GM12878 (cell line): Measurements from ENCODE around the gene SLC25A36. TPM values are rescaled to one million over a fixed set of nuclear protein-coding genes. Genes with fewer than 3 reads are reported as not detected.

ENCODE experiments used
- ATAC-seq: fragments of 200-7000 bp; cut with Tn5 transposase; 3 replicates; pipeline ENCODE4 v1.9.1; 2020; ENCODE audit warnings: mild to moderate bottlenecking, moderate library complexity
- BruUV-seq: library from RNA; stranded (reverse); fragments of 400-500 nt; replicated peaks from 2 replicates; lab custom pipeline; 2021; lab: Mats Ljungman, UMichigan
- CTCF ChIA-PET: fragments of 300-600 bp; sonication (Branson Sonifier 250); formaldehyde crosslinking; extraction: SDS; loops from one replicate; lab custom pipeline; 2021; ENCODE audit warnings: inconsistent platforms; lab: Yijun Ruan, JAX
- POLR2A ChIA-PET: fragments of 350-600 bp; formaldehyde crosslinking; extraction: SDS; loops from one replicate; lab custom pipeline; 2021; ENCODE audit warnings: inconsistent platforms; lab: Charles Lee
- RAD21 ChIA-PET: fragments of 300-600 bp; sonication (Branson Sonifier 250); formaldehyde crosslinking; loops from one replicate; lab custom pipeline; 2023; ENCODE audit warnings: antibody characterized with exemption; ENCODE audit not compliant: unreplicated experiment; lab: Charles Lee
- SMC1A ChIA-PET: fragments of 300-600 bp; sonication (Branson Sonifier 250); formaldehyde crosslinking; loops from one replicate; lab custom pipeline; 2023; ENCODE audit not compliant: unreplicated experiment, uncharacterized antibody; lab: Charles Lee
- DNase-seq: peaks from one replicate; pipeline ENCODE4 v3.0.0-alpha.2; 2011; ENCODE audit warnings: low read depth, low spot score
- FAIRE-seq: peaks from 3 replicates; lab custom pipeline; 2011; peaks lifted over from hg19 to GRCh38; lab: Jason Lieb, UNC
- H2AFZ ChIP-seq: 2 replicates; pipeline ENCODE4 v1.6.0; 2011; ENCODE audit warnings: low read depth, low read length, control low read depth; ENCODE audit not compliant: control insufficient read depth
- H3K27ac ChIP-seq: 2 replicates; pipeline ENCODE4 v1.5.1; 2011; ENCODE audit warnings: control low read depth; ENCODE audit not compliant: control insufficient read depth, insufficient read depth
- H3K27me3 ChIP-seq, 2 experiments: replicated peaks in 1 of 2; 2 replicates each; pipeline versions ENCODE4 v1.6.0 to v1.6.1; 2011; ENCODE audit warnings: low read length in 1 of 2; ENCODE audit not compliant: control insufficient read depth in 2 of 2, insufficient read depth in 2 of 2
- H3K36me3 ChIP-seq, 2 experiments: 2 replicates each; pipeline ENCODE4 v1.5.1; 2011; ENCODE audit warnings: low read length in 1 of 2; ENCODE audit not compliant: control insufficient read depth in 2 of 2, insufficient read depth in 2 of 2
- H3K4me1 ChIP-seq: 2 replicates; pipeline ENCODE4 v1.6.1; 2011; ENCODE audit warnings: mild to moderate bottlenecking, low read length, moderate library complexity, mixed read lengths; ENCODE audit not compliant: control insufficient read depth, insufficient read depth
- H3K4me2 ChIP-seq: 2 replicates; pipeline ENCODE4 v1.6.0; 2011; ENCODE audit warnings: control low read depth; ENCODE audit not compliant: control insufficient read depth, insufficient read depth
- H3K4me3 ChIP-seq: fragments of 200-600 bp; sonication (generic); 2 replicates; pipeline ENCODE4 v1.5.1; 2016
- H3K79me2 ChIP-seq: 2 replicates; pipeline ENCODE4 v1.6.0; 2011; ENCODE audit warnings: low read length; ENCODE audit not compliant: control insufficient read depth, insufficient read depth
- H3K9ac ChIP-seq: 2 replicates; pipeline ENCODE4 v1.8.0; 2011; ENCODE audit warnings: low read length, control low read depth, mixed read lengths; ENCODE audit not compliant: control insufficient read depth, insufficient read depth
- H3K9me3 ChIP-seq: replicated peaks from 3 replicates; pipeline ENCODE4 v1.5.1; 2011; ENCODE audit warnings: mild to moderate bottlenecking, low read length; ENCODE audit not compliant: control insufficient read depth, insufficient read depth
- H4K20me1 ChIP-seq: 2 replicates; pipeline ENCODE4 v1.6.0; 2011; ENCODE audit not compliant: control insufficient read depth, insufficient read depth
- BMI1 ChIP-seq: fragments of 450-650 bp; IDR thresholded peaks from 2 replicates; pipeline ENCODE4 v1.6.1; 2016; ENCODE audit warnings: mild to moderate bottlenecking, moderate library complexity, borderline replicate concordance
- CBX5 ChIP-seq: sonication (generic); IDR thresholded peaks from 2 replicates; pipeline ENCODE4 v1.6.1; 2016; ENCODE audit warnings: low read depth, moderate library complexity, mild to moderate bottlenecking, inconsistent platforms
- E2F4 ChIP-seq: IDR thresholded peaks from 2 replicates; pipeline ENCODE4 v1.6.1; 2012; ENCODE audit warnings: low read depth, low read length, improper control_type of control experiment
- GABPA ChIP-seq: IDR thresholded peaks from 2 replicates; pipeline ENCODE4 v1.6.1; 2014; ENCODE audit warnings: antibody characterized with exemption, low read depth, mild to moderate bottlenecking, inconsistent platforms
- KAT2A ChIP-seq: conservative IDR thresholded peaks from 2 replicates; pipeline ENCODE4 v1.6.1; 2011; ENCODE audit warnings: low read depth, low read length; ENCODE audit not compliant: control insufficient read depth
- MYB ChIP-seq: fragments of 150-350 bp; IDR thresholded peaks from 2 replicates; pipeline ENCODE4 v1.6.1; 2014; ENCODE audit warnings: mild to moderate bottlenecking, low read depth, low read length, borderline replicate concordance
- NFIC ChIP-seq: IDR thresholded peaks from 2 replicates; pipeline ENCODE4 v1.6.1; 2012; ENCODE audit warnings: low read depth, mild to moderate bottlenecking, inconsistent platforms, low read length, moderate library complexity
- NFYB ChIP-seq: IDR thresholded peaks from 2 replicates; pipeline ENCODE4 v1.6.1; 2011; ENCODE audit warnings: low read depth, mild to moderate bottlenecking, low read length, improper control_type of control experiment, moderate library complexity; ENCODE audit not compliant: insufficient read depth
- NRF1 ChIP-seq: conservative IDR thresholded peaks from 2 replicates; pipeline ENCODE4 v1.6.1; 2011; ENCODE audit warnings: mild to moderate bottlenecking, low read depth, low read length, improper control_type of control experiment
- RAD21 ChIP-seq: IDR thresholded peaks from 2 replicates; pipeline ENCODE4 v1.6.1; 2011; ENCODE audit warnings: mild to moderate bottlenecking, low read depth, low read length, moderate library complexity; ENCODE audit not compliant: insufficient read depth
- RCOR1 ChIP-seq: conservative IDR thresholded peaks from 2 replicates; pipeline ENCODE4 v1.6.1; 2012; ENCODE audit warnings: low read depth, low read length, improper control_type of control experiment
- SIX5 ChIP-seq: IDR thresholded peaks from 2 replicates; pipeline ENCODE4 v1.6.1; 2011; ENCODE audit warnings: mild to moderate bottlenecking, low read depth, low read length, moderate library complexity; ENCODE audit not compliant: severe bottlenecking
- YY1 ChIP-seq: IDR thresholded peaks from 2 replicates; pipeline ENCODE4 v1.6.1; 2011; ENCODE audit warnings: low read depth, mild to moderate bottlenecking, low read length
- ZBTB33 ChIP-seq: fragments of 450-650 bp; IDR thresholded peaks from 2 replicates; pipeline ENCODE4 v1.6.1; 2017; ENCODE audit warnings: mild to moderate bottlenecking
- ZNF217 ChIP-seq: fragments of 450-650 bp; IDR thresholded peaks from 2 replicates; pipeline ENCODE4 v1.6.1; 2017; ENCODE audit warnings: antibody characterized with exemption, mild to moderate bottlenecking
- ZNF274 ChIP-seq: IDR thresholded peaks from one replicate; pipeline ENCODE4 v1.8.0; 2011; ENCODE audit not compliant: insufficient read length, insufficient read depth
- ZZZ3 ChIP-seq: IDR thresholded peaks from 2 replicates; pipeline ENCODE4 v1.6.1; 2011; ENCODE audit warnings: low read depth; ENCODE audit not compliant: control insufficient read depth, insufficient read length
- whole genome bisulfite sequencing: methylation state at CpG from one replicate; pipeline ENCODE4 v1.1.6; 2016; ENCODE audit warnings: low lambda C conversion rate; ENCODE audit not compliant: insufficient replicate concordance, insufficient coverage; ENCODE audit errors: missing lambda C conversion rate; 5-methylcytosine and 5-hydroxymethylcytosine counted together
- in situ Hi-C: fragments of 300-500 bp; cut with MboI; formaldehyde crosslinking; loops from 9 replicates; pipeline ENCODE4 v1.14.3; 2018; ENCODE audit warnings: mixed read lengths
- intact Hi-C: fragments of 100-400 bp; cut with micrococcal nuclease; formaldehyde crosslinking; loops from one replicate; pipeline ENCODE4 v1.14.2; 2022; ENCODE audit not compliant: unreplicated experiment
- polyA plus RNA-seq, 11 experiments: library from polyadenylated mRNA; depleted of rRNA in 4 of 11; unstranded in 6 of 11; stranded (reverse) in 5 of 11; fragments of >200 nt; fragmentation: Nextera tagmentation in 4 of 11; fragmentation: Illumina TruSeq in 1 of 11; extraction: Ambion mirVana in 4 of 11; extraction: Trizol in 1 of 11; gene quantifications; 1 replicate in 1 of 11; 2 replicates in 10 of 11; pipeline versions ENCODE4 v1.2.1 to v1.2.3, GENCODE V29; 2011 to 2016; ENCODE audit warnings: inconsistent platforms in 2 of 11, missing spikeins in 2 of 11, low read depth in 1 of 11
- total RNA-seq, 4 experiments: library from RNA; depleted of rRNA in 3 of 4; stranded (reverse); fragments of >200 nt in 3 of 4; fragmentation: Illumina TruSeq in 1 of 4; extraction: Trizol in 1 of 4; gene quantifications; 2 replicates each; pipeline versions ENCODE4 v1.2.1 to v1.2.3, GENCODE V29; 2013 to 2021
- TF ChIP-seq, protein P1 (sequence below): IDR thresholded peaks from 2 replicates; pipeline ENCODE4 v1.6.1; 2011; ENCODE audit warnings: low read depth, mild to moderate bottlenecking, low read length, moderate library complexity, borderline replicate concordance; ENCODE audit errors: extremely low read depth

The SLC25A36 gene
- total and polyA plus RNA-seq, 10 of the 15 experiments (the other 5 are each of a cell fraction or from before 2014, with no cell fraction given): 13.0 to 183 (median 47.7) TPM

GRCh38 chr3:140910860-140911259, 30.8 kb upstream of the SLC25A36 start:
- no peak for FAIRE-seq

DNA sequence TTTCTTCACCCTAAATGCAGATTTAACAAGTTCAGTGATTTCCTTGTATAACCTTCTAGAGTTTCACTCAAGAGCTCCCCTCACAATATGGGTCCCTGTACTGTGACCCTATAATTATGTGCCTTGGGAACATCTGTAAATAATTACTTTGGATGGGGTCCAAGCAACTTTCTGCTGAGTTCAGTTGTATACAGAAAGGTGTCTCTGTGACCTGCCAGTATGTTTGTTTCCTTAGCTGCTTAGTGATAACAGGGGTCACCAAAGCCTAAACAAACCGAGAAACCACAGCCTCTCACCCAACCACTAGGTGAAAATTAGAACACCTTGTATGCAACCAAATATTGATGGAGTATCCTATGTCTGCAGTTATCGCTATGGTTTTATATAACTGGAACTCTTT, 29.8 kb upstream of the SLC25A36 start:
- ChIA-PET SMC1A (no interaction called here), CTCF (interaction anchor here (1.0 kb wide), 1 partner anchor 11 kb away, joined by 3 read pairs; no protein-coding TSS in a partner anchor), POLR2A (no interaction called here), RAD21 (no interaction called here)
- WGBS: 49% methylated on average over 2 of the region's 2 CpGs
- FAIRE-seq (no peak), DNase-seq (no peak), ATAC-seq (peak; percentile 60)
- H3K4me1 ChIP-seq: no peaks in the 10 kb centered on the region
- H3K79me2 ChIP-seq: no peaks in the 10 kb centered on the region
- H3K27ac ChIP-seq: no peak overlapping the region
- H3K4me2 ChIP-seq: no peak overlapping the region
- no peak overlapping the region for H3K4me3 ChIP-seq
- BruUV-seq: no TSS peak
- in situ Hi-C loops (no loop called here), intact Hi-C loops (no loop called here)
- H3K9ac ChIP-seq: no peak overlapping the region
- H3K36me3 ChIP-seq: no peaks in the 10 kb centered on the region
- no peak overlapping the region for H2AFZ ChIP-seq
- H3K9me3 ChIP-seq: no peaks in the 10 kb centered on the region
- H3K27me3 ChIP-seq: no peaks in the 10 kb centered on the region
- no peaks in the 10 kb centered on the region for H4K20me1 ChIP-seq
- TF ChIP-seq GABPA (no peak), ZBTB33 (no peak), MYB (no peak), ZZZ3 (no peak), NRF1 (no peak), ZNF274 (no peak), YY1 (no peak), NFYB (no peak), CBX5 (no peak)
- TF ChIP-seq, protein P1, sequence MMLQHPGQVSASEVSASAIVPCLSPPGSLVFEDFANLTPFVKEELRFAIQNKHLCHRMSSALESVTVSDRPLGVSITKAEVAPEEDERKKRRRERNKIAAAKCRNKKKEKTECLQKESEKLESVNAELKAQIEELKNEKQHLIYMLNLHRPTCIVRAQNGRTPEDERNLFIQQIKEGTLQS: no peak

More at GRCh38 chr3:140910860-140911259, 30.8 kb upstream of the SLC25A36 start:
- Histone ChIP-seq H3K9me3 (no peaks in the 10 kb centered on the region), H3K4me2 (no peak overlapping the region), H3K4me1 (no peaks in the 10 kb centered on the region), H4K20me1 (no peaks in the 10 kb centered on the region), H3K36me3 (no peaks in the 10 kb centered on the region), H2AFZ (no peak overlapping the region), H3K9ac (no peak overlapping the region), H3K27ac (no peak overlapping the region), H3K4me3 (no peak overlapping the region), H3K27me3 (no peaks in the 10 kb centered on the region), H3K79me2 (no peaks in the 10 kb centered on the region)
- BruUV-seq: no TSS peak
- POLR2A ChIA-PET: no interaction called here
- CTCF ChIA-PET: interaction anchor here (0.7 to 1.0 kb wide), 2 partner anchors 12 to 549 kb away, joined by 3 read pairs; no protein-coding TSS in a partner anchor
- no peak for DNase-seq
- RAD21 ChIA-PET: no interaction called here
- in situ Hi-C loops (no loop called here), intact Hi-C loops (no loop called here)
- no peak for ATAC-seq
- TF ChIP-seq SIX5 (peak; percentile 52), NFIC (no peak), BMI1 (no peak), E2F4 (no peak), ZNF217 (no peak), KAT2A (no peak), RCOR1 (no peak), RAD21 (no peak)
- SMC1A ChIA-PET: no interaction called here
- 14% methylated on average over 5 of the region's 5 CpGs for WGBS
